Measurements from ENCODE around the gene GABRG3. TPM values are rescaled to one million over a fixed set of nuclear protein-coding genes. Genes with fewer than 3 reads are reported as not detected.

Gene GABRG3
- not detected in 2 replicates for total RNA-seq (2014; rRNA removed; shearing (Covaris generic))

- H3K4me3 ChIP-seq, result no peak within 1 kb of the TSS
- no peak for DNase-seq (ENCODE audit: low read depth in 1 of 2, low spot score in 2 of 2)
- no peaks in the 10 kb centered on the region for H3K36me3 ChIP-seq
These were observed at the start of gene GABRG3 for GRCh38 chr15:26970712-26971210. GABRG3 (plus strand) TSS chr15:26971181.

GRCh38 chr15:26921433-26921832 is 49.5 kb upstream of the GABRG3 start:
- no peak overlapping the region for H3K27ac ChIP-seq
- no peaks in the 10 kb centered on the region for H3K27me3 ChIP-seq (replicated peaks)
- H3K9me3 ChIP-seq (replicated peaks), result no peaks in the 10 kb centered on the region
- no peaks in the 10 kb centered on the region for H3K36me3 ChIP-seq
- DNase-seq (ENCODE audit: low read depth in 1 of 2, low spot score in 2 of 2), result no peak
- H3K4me3 ChIP-seq, result no peak overlapping the region
- H3K4me1 ChIP-seq (replicated peaks), result no peaks in the 10 kb centered on the region

More at GRCh38 chr15:26970712-26971210, at the start of gene GABRG3:
- no peak within 1 kb of the TSS for H3K27ac ChIP-seq
- H3K27me3 ChIP-seq (replicated peaks), result no peaks in the 10 kb centered on the region
- H3K9me3 ChIP-seq (replicated peaks), result no peaks in the 10 kb centered on the region
- H3K4me1 ChIP-seq (replicated peaks), result no peaks in the 10 kb centered on the region

GRCh38 chr15:26926081-26926480 is 44.9 kb upstream of the GABRG3 start:
- H3K27me3 ChIP-seq (replicated peaks), result no peaks in the 10 kb centered on the region
- no peaks in the 10 kb centered on the region for H3K9me3 ChIP-seq (replicated peaks)
- H3K36me3 ChIP-seq, result no peaks in the 10 kb centered on the region
- H3K27ac ChIP-seq, result no peak overlapping the region
- no peak overlapping the region for H3K4me3 ChIP-seq
- no peaks in the 10 kb centered on the region for H3K4me1 ChIP-seq (replicated peaks)
- no peak for DNase-seq (ENCODE audit: low read depth in 1 of 2, low spot score in 2 of 2)

- Histone ChIP-seq H3K4me1 (replicated peaks) (no peaks in the 10 kb centered on the region), H3K27ac (no peak overlapping the region), H3K27me3 (replicated peaks) (no peaks in the 10 kb centered on the region), H3K4me3 (no peak overlapping the region), H3K9me3 (replicated peaks) (no peaks in the 10 kb centered on the region), H3K36me3 (no peaks in the 10 kb centered on the region)
- no peak for DNase-seq (ENCODE audit: low read depth in 1 of 2, low spot score in 2 of 2)
These were observed 42.9 kb upstream of the GABRG3 start for GRCh38 chr15:26928051-26928450.

GRCh38 chr15:26929588-26929987 is 41.4 kb upstream of the GABRG3 start:
- Histone ChIP-seq H3K4me3 (no peak overlapping the region), H3K4me1 (replicated peaks) (no peaks in the 10 kb centered on the region), H3K9me3 (replicated peaks) (no peaks in the 10 kb centered on the region), H3K27ac (no peak overlapping the region), H3K27me3 (replicated peaks) (no peaks in the 10 kb centered on the region), H3K36me3 (no peaks in the 10 kb centered on the region)
- no peak for DNase-seq (ENCODE audit: low read depth in 1 of 2, low spot score in 2 of 2)

- Histone ChIP-seq H3K27ac (no peak overlapping the region), H3K4me1 (replicated peaks) (no peaks in the 10 kb centered on the region), H3K36me3 (no peaks in the 10 kb centered on the region), H3K27me3 (replicated peaks) (no peaks in the 10 kb centered on the region), H3K9me3 (replicated peaks) (no peaks in the 10 kb centered on the region), H3K4me3 (no peak overlapping the region)
- no peak for DNase-seq (ENCODE audit: low read depth in 1 of 2, low spot score in 2 of 2)
These were observed 36.1 kb upstream of the GABRG3 start for GRCh38 chr15:26934848-26935247.

- Histone ChIP-seq H3K27ac (no peak overlapping the region), H3K9me3 (replicated peaks) (no peaks in the 10 kb centered on the region), H3K4me3 (no peak overlapping the region), H3K4me1 (replicated peaks) (no peaks in the 10 kb centered on the region), H3K36me3 (no peaks in the 10 kb centered on the region), H3K27me3 (replicated peaks) (no peaks in the 10 kb centered on the region)
- DNase-seq (ENCODE audit: low read depth in 1 of 2, low spot score in 2 of 2), result no peak
These were observed 35.7 kb upstream of the GABRG3 start for GRCh38 chr15:26935322-26935721.

GRCh38 chr15:26936502-26936901 is 34.5 kb upstream of the GABRG3 start:
- no peak for DNase-seq (ENCODE audit: low read depth in 1 of 2, low spot score in 2 of 2)
- H3K27me3 ChIP-seq (replicated peaks), result no peaks in the 10 kb centered on the region
- no peaks in the 10 kb centered on the region for H3K4me1 ChIP-seq (replicated peaks)
- H3K36me3 ChIP-seq, result no peaks in the 10 kb centered on the region
- H3K9me3 ChIP-seq (replicated peaks), result no peaks in the 10 kb centered on the region
- no peak overlapping the region for H3K4me3 ChIP-seq
- no peak overlapping the region for H3K27ac ChIP-seq

GRCh38 chr15:26937134-26937533 is 33.8 kb upstream of the GABRG3 start:
- Histone ChIP-seq H3K4me3 (no peak overlapping the region), H3K27ac (no peak overlapping the region), H3K9me3 (replicated peaks) (no peaks in the 10 kb centered on the region), H3K4me1 (replicated peaks) (no peaks in the 10 kb centered on the region), H3K27me3 (replicated peaks) (no peaks in the 10 kb centered on the region), H3K36me3 (no peaks in the 10 kb centered on the region)
- no peak for DNase-seq (ENCODE audit: low read depth in 1 of 2, low spot score in 2 of 2)

GRCh38 chr15:26939398-26939797 is 31.6 kb upstream of the GABRG3 start:
- Histone ChIP-seq H3K27me3 (replicated peaks) (no peaks in the 10 kb centered on the region), H3K9me3 (replicated peaks) (no peaks in the 10 kb centered on the region), H3K36me3 (no peaks in the 10 kb centered on the region), H3K4me3 (no peak overlapping the region), H3K4me1 (replicated peaks) (no peaks in the 10 kb centered on the region), H3K27ac (no peak overlapping the region)
- no peak for DNase-seq (ENCODE audit: low read depth in 1 of 2, low spot score in 2 of 2)

GRCh38 chr15:26941489-26941888 is 29.5 kb upstream of the GABRG3 start:
- Histone ChIP-seq H3K4me1 (replicated peaks) (no peaks in the 10 kb centered on the region), H3K27me3 (replicated peaks) (no peaks in the 10 kb centered on the region), H3K36me3 (no peaks in the 10 kb centered on the region), H3K9me3 (replicated peaks) (no peaks in the 10 kb centered on the region), H3K4me3 (no peak overlapping the region), H3K27ac (no peak overlapping the region)
- no peak for DNase-seq (ENCODE audit: low read depth in 1 of 2, low spot score in 2 of 2)

GRCh38 chr15:26943866-26944265 is 27.1 kb upstream of the GABRG3 start:
- DNase-seq (ENCODE audit: low read depth in 1 of 2, low spot score in 2 of 2), result no peak
- Histone ChIP-seq H3K4me1 (replicated peaks) (no peaks in the 10 kb centered on the region), H3K27me3 (replicated peaks) (no peaks in the 10 kb centered on the region), H3K27ac (no peak overlapping the region), H3K36me3 (no peaks in the 10 kb centered on the region), H3K9me3 (replicated peaks) (no peaks in the 10 kb centered on the region), H3K4me3 (no peak overlapping the region)

- DNase-seq (ENCODE audit: low read depth in 1 of 2, low spot score in 2 of 2), result no peak
- no peaks in the 10 kb centered on the region for H3K27me3 ChIP-seq (replicated peaks)
- no peaks in the 10 kb centered on the region for H3K9me3 ChIP-seq (replicated peaks)
- no peak overlapping the region for H3K27ac ChIP-seq
- H3K4me3 ChIP-seq, result no peak overlapping the region
- H3K4me1 ChIP-seq (replicated peaks), result no peaks in the 10 kb centered on the region
- H3K36me3 ChIP-seq, result no peaks in the 10 kb centered on the region
These were observed 25.9 kb upstream of the GABRG3 start for GRCh38 chr15:26945046-26945445.

GRCh38 chr15:26950001-26950400 is 21.0 kb upstream of the GABRG3 start:
- no peak overlapping the region for H3K27ac ChIP-seq
- no peaks in the 10 kb centered on the region for H3K4me1 ChIP-seq (replicated peaks)
- no peaks in the 10 kb centered on the region; the same call in none of the 2 replicates for H3K9me3 ChIP-seq (replicated peaks)
- DNase-seq (ENCODE audit: low read depth in 1 of 2, low spot score in 2 of 2), result no peak
- H3K27me3 ChIP-seq (replicated peaks), result no peaks in the 10 kb centered on the region
- H3K4me3 ChIP-seq, result no peak overlapping the region
- no peaks in the 10 kb centered on the region for H3K36me3 ChIP-seq

- DNase-seq (ENCODE audit: low read depth in 1 of 2, low spot score in 2 of 2), result no peak
- no peaks in the 10 kb centered on the region for H3K36me3 ChIP-seq
- no peak overlapping the region for H3K27ac ChIP-seq
- no peaks in the 10 kb centered on the region for H3K4me1 ChIP-seq (replicated peaks)
- no peaks in the 10 kb centered on the region for H3K27me3 ChIP-seq (replicated peaks)
- H3K9me3 ChIP-seq (replicated peaks), result peaks cover 3% of the 10 kb centered on the region
- H3K4me3 ChIP-seq, result no peak overlapping the region
These were observed 16.6 kb upstream of the GABRG3 start for GRCh38 chr15:26954403-26954802.

Data from SJSA1 (cell line).